Measurements from ENCODE around the gene TRANK1. TPM values are rescaled to one million over a fixed set of nuclear protein-coding genes. Genes with fewer than 3 reads are reported as not detected.

The TRANK1 gene
- total RNA-seq, 1 experiment from 2014 or later, result 0.58 TPM

DNA sequence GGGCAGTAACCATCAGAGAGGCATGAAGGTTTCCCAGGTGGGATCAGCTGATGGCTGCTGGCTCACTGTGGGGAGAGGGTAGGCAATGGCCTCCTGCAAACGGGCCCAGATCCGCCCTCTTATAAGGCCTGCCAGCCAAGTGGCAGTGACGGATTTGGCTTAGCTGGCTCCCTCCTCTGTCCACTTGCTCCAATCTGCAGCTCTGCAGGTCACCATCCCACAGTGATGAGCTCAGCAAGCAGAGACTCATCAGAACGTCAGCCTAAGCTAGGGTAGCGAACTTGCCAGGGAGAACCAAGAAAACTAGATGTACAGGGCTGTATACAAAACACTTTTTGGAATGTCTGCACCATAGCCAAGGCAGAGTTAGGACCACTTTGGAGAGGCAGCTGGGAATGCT is 117.7 kb downstream of the TRANK1 start:
- CTCF ChIA-PET, result interaction anchor here (0.7 kb wide), 1 partner anchor 896 kb away, joined by 3 read pairs; no protein-coding TSS in a partner anchor
- Histone ChIP-seq H3K36me3 (ENCODE audit: low read depth, low read length) (no peaks in the 10 kb centered on the region), H3K27ac (ENCODE audit: low read length) (no peak overlapping the region), H3K4me3 (ENCODE audit: low read length) (no peak overlapping the region), H3K9me2 (replicated peaks; ENCODE audit: low read length) (no peaks in the 10 kb centered on the region), H2AFZ (ENCODE audit: low read length) (no peak overlapping the region), H3K4me1 (ENCODE audit: insufficient read depth, low read length) (no peaks in the 10 kb centered on the region), H3F3A (ENCODE audit: low read length, unreplicated experiment) (no peaks in the 10 kb centered on the region), H4K20me1 (ENCODE audit: low read length) (no peaks in the 10 kb centered on the region), H3K4me2 (ENCODE audit: low read length) (no peak overlapping the region), H3K27me3 (ENCODE audit: low read length) (no peaks in the 10 kb centered on the region), H3K9me3 (ENCODE audit: low read length) (no peaks in the 10 kb centered on the region), H3K79me2 (ENCODE audit: low read length) (no peaks in the 10 kb centered on the region), H3K9ac (ENCODE audit: low read length) (no peak overlapping the region)
- intact Hi-C loops (cut with micrococcal nuclease), result no loop called here
- DNase-seq (no peak), ATAC-seq (no peak)
- BruUV-seq (replicated peaks), result no TSS peak
- POLR2A ChIA-PET (ENCODE audit: unreplicated experiment), result no interaction called here
- TF ChIP-seq, protein P1, sequence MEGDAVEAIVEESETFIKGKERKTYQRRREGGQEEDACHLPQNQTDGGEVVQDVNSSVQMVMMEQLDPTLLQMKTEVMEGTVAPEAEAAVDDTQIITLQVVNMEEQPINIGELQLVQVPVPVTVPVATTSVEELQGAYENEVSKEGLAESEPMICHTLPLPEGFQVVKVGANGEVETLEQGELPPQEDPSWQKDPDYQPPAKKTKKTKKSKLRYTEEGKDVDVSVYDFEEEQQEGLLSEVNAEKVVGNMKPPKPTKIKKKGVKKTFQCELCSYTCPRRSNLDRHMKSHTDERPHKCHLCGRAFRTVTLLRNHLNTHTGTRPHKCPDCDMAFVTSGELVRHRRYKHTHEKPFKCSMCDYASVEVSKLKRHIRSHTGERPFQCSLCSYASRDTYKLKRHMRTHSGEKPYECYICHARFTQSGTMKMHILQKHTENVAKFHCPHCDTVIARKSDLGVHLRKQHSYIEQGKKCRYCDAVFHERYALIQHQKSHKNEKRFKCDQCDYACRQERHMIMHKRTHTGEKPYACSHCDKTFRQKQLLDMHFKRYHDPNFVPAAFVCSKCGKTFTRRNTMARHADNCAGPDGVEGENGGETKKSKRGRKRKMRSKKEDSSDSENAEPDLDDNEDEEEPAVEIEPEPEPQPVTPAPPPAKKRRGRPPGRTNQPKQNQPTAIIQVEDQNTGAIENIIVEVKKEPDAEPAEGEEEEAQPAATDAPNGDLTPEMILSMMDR (conservative IDR thresholded peaks at IDR 0.05; ENCODE audit: low read depth, low read length), result no peak
- no peak for TF ChIP-seq EZH2phosphoT487 (IDR thresholded peaks at IDR 0.05; ENCODE audit: borderline replicate concordance, low read length)

DNA sequence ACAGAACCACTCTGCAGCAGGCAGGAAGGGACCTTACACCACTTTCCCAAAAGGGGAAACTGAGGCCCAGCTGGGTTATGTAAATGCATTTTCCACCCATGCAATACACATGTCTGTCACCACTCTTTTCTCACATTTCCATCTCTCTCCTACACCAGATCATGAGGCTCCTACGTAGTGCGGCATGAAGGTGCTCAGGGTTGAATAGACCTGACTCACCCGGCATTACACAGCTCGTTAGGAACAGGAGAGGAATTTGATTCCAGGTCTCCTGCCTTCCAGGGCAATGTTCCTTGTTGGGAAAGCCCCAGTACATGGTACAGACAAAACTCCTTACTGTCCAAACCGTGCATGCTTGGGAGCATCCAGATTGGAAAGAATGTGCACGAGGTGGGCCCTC is 118.6 kb downstream of the TRANK1 start:
- Histone ChIP-seq H3F3A (ENCODE audit: low read length, unreplicated experiment) (no peaks in the 10 kb centered on the region), H3K9ac (ENCODE audit: low read length) (no peak overlapping the region), H3K9me3 (ENCODE audit: low read length) (no peaks in the 10 kb centered on the region), H3K79me2 (ENCODE audit: low read length) (no peaks in the 10 kb centered on the region), H3K27me3 (ENCODE audit: low read length) (no peaks in the 10 kb centered on the region), H3K4me3 (ENCODE audit: low read length) (no peak overlapping the region), H3K4me1 (ENCODE audit: insufficient read depth, low read length) (no peaks in the 10 kb centered on the region), H3K9me2 (replicated peaks; ENCODE audit: low read length) (no peaks in the 10 kb centered on the region), H4K20me1 (ENCODE audit: low read length) (no peaks in the 10 kb centered on the region), H3K36me3 (ENCODE audit: low read depth, low read length) (no peaks in the 10 kb centered on the region), H3K4me2 (ENCODE audit: low read length) (no peak overlapping the region), H2AFZ (ENCODE audit: low read length) (no peak overlapping the region), H3K27ac (ENCODE audit: low read length) (no peak overlapping the region)
- DNase-seq (no peak), ATAC-seq (no peak)
- BruUV-seq (replicated peaks), result no TSS peak
- intact Hi-C loops (cut with micrococcal nuclease), result no loop called here
- TF ChIP-seq, protein P1 (conservative IDR thresholded peaks at IDR 0.05; ENCODE audit: low read depth, low read length), result no peak
- TF ChIP-seq EZH2 (IDR thresholded peaks at IDR 0.05; ENCODE audit: low read length, unreplicated experiment), result no peak
- TF ChIP-seq EZH2phosphoT487 (IDR thresholded peaks at IDR 0.05; ENCODE audit: borderline replicate concordance, low read length), result no peak
- CTCF ChIA-PET, result no interaction called here
- POLR2A ChIA-PET (ENCODE audit: unreplicated experiment), result no interaction called here

DNA sequence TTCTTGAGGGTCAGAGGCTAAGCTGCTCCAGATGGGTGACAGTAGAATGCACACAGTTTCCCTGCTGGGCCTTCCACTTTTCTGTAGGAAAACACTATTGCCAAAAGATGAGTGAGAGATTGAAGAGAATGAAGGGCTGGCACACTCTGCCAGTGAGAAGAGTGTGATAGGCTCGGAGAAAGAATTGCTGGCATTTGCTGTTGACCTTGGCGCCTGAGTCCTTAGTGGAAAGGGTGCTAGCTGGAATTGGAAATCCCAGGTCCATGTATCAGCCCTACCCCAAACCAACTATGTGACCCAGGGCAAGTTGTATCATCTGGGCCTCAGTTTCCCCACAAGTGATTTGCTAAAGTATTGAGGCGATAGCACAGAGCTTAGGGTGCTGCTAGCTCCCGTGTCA is 120.4 kb downstream of the TRANK1 start:
- H3K9ac ChIP-seq (ENCODE audit: low read length), result no peak overlapping the region
- no peak overlapping the region for H2AFZ ChIP-seq (ENCODE audit: low read length)
- no peaks in the 10 kb centered on the region for H3K4me1 ChIP-seq (ENCODE audit: insufficient read depth, low read length)
- BruUV-seq (replicated peaks), result no TSS peak
- TF ChIP-seq, protein P1 (conservative IDR thresholded peaks at IDR 0.05; ENCODE audit: low read depth, low read length), result no peak
- TF ChIP-seq EZH2 (IDR thresholded peaks at IDR 0.05; ENCODE audit: low read length, unreplicated experiment) (no peak), EZH2phosphoT487 (IDR thresholded peaks at IDR 0.05; ENCODE audit: borderline replicate concordance, low read length) (no peak)
- no peak overlapping the region for H3K4me2 ChIP-seq (ENCODE audit: low read length)
- no peak overlapping the region for H3K27ac ChIP-seq (ENCODE audit: low read length)
- H3K79me2 ChIP-seq (ENCODE audit: low read length), result no peaks in the 10 kb centered on the region
- POLR2A ChIA-PET (ENCODE audit: unreplicated experiment), result no interaction called here
- intact Hi-C loops (cut with micrococcal nuclease), result no loop called here
- no peaks in the 10 kb centered on the region for H3F3A ChIP-seq (ENCODE audit: low read length, unreplicated experiment)
- peaks cover 11% of the 10 kb centered on the region; the same call in 1 of the 2 replicates for H3K27me3 ChIP-seq (ENCODE audit: low read length)
- DNase-seq, result no peak
- CTCF ChIA-PET, result no interaction called here
- H3K36me3 ChIP-seq (ENCODE audit: low read depth, low read length), result no peaks in the 10 kb centered on the region
- no peak overlapping the region for H3K4me3 ChIP-seq (ENCODE audit: low read length)
- H3K9me2 ChIP-seq (replicated peaks; ENCODE audit: low read length), result no peaks in the 10 kb centered on the region
- H3K9me3 ChIP-seq (ENCODE audit: low read length), result no peaks in the 10 kb centered on the region
- ATAC-seq, result no peak
- no peaks in the 10 kb centered on the region for H4K20me1 ChIP-seq (ENCODE audit: low read length)
